NCI-H345 (cell line): ENCODE results near the gene UBL4B.
"Not testable (repeated sequence)": the region's sequence is repeated elsewhere in the genome, so short reads cannot be mapped to it uniquely, and the experiment has no call there.

Source experiments
- DNase-seq: peaks from one replicate; lab custom pipeline; 2025; lab: John Stamatoyannopoulos, UW

The UBL4B gene, protein sequence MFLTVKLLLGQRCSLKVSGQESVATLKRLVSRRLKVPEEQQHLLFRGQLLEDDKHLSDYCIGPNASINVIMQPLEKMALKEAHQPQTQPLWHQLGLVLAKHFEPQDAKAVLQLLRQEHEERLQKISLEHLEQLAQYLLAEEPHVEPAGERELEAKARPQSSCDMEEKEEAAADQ

DNA sequence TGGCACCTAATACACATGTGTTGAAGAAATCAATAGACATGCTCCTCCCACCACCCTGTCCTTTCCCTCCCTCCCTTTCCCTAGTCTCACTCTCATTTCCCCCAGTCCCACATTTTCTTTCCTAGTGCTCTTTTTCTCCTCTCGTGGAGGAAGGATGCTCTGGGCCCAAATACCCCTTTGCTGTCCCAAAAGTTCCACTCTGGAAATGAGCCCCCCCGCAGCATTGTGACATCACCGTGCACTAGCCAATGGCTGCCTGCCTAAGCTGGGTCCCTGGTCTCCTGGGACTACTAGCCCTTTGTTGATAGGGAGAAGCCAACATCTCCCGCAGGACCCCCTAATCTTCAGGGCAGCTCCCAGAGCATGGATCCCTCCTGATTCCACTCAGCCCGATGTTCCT is at the start of gene UBL4B:
Gene UBL4B, plus strand, starts transcription at position 301 of the 400 bp plus-strand sequence. Its CDS starts 92 bp downstream, at position 393.
- DNase-seq, result no peak

DNA sequence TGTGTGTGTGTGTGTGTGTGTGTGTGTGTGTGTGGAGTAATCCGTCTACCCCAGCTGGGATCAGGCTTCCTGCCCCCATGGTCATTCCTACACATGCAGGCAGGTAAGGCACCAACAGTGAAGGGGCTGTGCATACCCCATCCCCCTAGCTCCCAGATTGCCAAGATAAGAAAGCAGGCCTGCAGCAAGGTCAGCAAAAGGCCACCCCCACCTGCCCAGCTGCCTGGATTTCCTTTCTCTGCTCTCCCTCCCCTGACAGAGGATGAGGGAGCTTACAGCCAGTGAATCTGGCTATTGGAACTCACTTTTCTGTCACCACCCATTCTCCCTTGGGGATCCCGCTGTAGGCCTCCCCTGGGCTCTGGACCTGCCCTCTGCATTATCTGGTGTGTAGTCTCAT is 49.6 kb upstream of the UBL4B start:
- no peak for DNase-seq

DNA sequence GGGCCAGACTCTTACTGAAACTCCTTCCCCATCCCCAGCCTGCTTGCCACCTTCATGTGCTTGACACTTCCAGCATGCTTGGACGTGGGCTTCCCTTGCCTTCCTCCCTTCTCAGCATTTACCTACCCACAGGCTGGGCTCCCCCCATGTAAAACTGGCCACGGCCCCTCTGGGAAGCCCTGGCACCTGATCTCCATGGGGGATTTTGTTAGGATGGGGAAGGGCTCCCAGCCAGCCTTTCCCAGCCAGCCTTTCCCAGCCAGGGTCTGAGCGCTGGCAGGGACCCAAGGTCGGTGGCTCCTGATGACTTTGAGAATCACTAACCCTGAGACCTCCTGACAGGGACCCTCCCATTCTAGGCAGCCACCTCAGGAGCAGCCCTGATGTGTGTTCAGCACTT is 48.5 kb upstream of the UBL4B start:
- DNase-seq, result no peak

DNA sequence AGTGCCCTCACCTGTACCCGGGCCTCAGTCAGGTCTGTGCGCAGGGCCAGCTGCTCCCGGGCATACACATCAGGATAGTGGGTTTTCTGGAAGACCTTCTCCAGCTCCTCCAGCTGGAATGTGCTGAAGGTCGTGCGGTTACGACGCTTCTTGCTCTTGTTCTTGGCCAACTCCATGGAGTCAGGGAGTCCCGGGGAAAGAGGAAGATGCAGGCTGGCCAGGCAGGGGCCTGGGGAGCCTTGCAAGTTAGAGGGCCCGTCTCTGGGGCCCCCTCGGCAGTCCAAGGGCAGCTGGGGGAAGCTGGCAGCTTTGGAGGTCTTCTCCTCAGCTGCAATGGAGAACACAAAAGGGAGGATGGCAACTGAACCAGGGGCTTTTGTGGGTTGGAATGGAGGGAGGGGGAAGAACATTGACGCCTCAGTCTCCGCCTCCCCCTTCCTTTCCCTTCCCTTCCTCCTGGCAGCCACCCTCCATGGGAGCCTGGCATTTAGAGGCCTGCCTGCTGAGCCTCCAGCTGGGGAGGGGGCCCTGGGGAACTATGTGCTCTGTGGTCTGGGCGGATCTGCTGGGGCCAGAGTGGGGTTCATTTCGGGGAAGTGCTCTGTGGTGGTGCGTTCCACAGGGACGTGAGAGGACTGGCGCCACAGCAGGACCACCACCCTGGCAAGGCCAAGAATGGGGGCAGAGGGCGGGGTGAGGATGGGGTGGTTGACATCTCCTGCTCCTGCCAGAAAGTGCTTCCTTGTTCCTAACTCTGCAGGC is 47.5 kb upstream of the UBL4B start:
- DNase-seq, result no peak

DNA sequence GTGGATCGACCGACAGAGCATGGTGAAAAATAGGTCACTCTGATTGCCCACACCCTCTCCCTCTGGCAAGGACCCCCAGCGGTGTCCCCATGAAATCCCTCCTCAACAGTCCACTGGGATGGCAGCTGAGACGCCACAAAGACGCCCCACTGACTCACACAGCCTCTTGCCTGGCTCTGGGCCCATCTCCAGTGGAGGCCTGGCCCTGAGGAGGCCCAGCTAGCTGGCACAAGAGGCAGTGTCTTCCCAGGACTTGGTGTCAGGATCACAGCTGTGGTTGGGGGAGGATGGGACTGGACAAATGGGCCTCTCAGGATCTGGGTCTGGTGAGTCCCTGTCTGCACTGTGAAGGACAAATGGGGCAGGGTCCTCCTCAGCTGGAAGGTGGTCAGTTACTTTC is 46.4 kb upstream of the UBL4B start:
- no peak for DNase-seq

DNA sequence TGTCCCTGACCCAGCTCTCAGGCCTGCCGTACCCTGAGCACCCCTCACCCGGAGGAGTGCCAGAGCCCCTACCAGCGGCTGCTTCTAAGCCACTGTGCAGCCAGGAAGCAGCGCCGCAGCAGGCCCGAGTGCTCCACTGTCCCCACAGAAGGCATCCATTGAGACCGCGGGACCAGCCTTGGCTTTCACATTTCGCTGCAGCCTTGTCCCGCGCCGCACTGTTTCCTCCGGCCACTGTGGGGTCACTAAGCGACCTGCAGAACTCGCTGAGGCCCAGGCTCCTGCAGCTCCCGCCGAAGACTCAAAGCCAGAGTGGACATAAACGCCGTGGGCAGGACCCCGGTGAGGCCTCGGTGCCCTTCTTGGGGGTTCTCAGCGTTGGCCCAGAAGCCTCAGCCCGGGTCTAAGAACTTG is 44.8 kb upstream of the UBL4B start:
- DNase-seq, result no peak

DNA sequence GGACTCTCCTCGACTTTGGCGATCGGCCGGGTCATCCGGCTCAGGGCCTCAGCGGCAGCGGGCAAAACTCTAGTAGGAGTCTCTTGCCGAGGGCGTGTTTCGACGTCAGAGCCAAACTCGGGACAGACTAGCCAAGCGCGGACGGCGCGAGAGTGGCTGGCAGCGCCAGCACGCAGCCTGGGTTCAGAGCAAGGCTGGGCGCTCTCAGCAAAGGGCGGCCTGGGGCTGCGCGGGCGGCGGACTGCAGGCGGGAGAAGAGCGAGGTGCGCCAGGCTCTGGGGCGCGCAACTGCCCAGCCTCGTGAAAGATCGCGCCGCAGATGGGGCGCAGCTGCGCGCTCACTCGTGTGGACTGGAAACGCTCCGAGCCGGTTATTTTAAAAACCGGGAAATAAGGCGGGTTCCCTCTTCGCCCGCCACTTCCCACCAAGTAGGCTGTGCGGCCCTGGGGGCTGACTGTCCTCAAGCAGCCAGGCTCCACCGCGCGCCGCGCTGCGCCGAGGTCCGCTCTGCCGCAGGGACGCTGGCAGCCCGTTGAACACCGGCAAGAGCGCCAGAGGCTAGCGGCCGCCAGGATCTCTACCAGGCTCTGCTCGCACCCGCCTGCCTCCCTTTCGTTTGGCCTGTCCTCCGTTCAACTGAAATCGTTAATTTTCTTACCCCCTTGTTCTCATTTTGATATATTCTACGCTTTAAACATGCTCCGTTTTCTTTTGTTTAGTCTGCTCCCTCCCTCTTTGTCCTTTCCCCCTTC is 44.2 kb upstream of the UBL4B start:
- no peak for DNase-seq

DNA sequence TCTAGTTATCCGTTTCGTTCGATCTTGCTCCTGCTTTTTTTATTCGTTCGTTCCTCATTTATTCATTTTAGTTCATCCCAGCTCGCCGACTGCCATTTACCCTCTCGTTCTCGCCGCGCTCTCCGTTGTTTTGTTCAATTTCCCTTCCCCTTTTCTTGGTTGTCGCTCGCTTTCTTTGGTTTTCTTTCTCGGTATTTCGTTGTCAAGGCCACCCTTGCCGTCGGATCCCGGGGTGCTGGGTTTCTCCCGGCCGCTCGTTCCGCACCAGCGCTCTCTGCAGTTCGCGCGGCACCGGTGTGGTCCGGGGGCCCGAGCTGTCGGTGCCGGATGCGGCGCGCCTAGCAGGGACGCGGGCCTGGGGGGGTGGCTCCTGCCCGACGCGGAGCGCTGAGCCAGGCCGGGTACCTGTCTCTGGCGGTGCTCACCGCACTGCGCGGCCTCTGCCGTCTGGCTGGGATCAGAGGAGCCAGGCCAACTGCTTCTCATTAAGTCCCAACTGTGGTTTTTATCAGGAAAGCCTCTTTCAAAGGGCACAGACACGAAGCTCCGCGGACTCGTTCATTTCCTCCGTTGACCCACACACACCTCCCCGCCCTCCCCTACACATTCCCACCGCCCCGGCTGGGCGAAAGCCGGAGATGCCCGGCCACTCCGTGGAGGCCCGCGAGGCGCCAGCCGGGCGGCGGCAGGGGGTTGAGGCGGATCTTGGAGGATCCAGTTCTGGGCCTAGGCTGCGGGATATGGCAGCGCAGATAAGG is 43.4 kb upstream of the UBL4B start:
- no peak for DNase-seq

DNA sequence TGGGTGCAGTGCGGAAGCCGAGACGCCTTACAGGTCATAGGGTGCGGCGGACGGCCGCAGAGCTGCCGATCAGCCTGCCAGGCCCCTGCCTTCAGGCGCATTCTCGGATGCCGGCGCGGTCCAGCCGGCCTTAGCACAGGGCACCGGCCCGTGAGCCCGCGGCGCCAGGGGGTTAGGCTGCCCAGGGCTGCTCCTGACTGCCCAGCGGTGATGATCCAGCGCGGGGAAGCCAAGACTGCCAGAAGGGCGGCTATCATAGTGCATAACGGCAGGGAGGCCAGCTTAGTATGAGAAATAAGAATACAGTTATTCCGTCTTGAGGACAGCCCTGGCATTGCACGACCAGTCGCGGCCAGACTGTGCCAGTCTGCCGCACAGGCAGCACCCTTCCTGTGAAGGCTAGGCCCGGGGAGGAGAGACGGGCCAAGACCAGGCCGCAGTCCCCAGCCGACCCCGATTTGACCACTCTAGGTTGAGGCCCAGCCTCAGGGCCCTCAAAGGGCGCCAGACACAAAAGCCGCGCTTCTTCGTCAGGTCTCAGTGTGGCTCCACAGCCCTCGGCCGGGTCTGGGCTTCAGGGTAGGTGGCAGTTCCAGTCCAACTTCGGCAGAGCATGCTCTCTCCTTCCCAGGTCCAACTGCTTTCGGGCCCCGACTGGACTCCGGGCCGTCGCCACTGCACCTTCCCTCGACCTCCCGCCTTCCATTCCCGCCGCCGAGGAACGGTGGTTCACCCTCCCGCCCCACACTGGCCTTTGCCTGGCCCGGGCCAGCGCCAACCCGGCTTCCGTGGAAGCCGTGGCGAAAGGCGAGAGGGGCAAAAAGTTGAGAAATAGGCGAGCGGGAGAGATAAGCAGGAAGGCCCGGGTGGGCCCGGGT is 42.6 kb upstream of the UBL4B start:
- DNase-seq, result no peak

DNA sequence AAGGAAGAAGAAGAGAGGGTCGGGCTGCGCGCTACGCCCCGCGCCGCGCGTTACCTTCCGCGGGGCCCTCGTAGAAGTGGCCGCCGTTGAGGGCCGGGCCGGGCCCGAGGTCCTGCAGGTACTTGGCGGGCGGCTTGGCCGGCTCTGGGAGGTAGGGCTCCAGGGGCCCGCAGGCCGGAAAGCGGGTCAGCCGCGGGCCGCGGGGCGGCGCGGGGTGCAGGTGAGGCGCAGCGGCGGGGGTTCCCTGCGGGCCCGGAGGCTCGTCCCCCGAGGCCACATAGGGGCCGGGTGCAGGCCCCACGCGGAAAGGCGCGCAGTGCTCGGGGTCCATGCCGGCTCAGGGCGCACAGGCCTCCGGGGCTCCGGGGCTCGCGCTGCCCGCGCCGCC is 42.0 kb upstream of the UBL4B start:
- DNase-seq, result no peak

DNA sequence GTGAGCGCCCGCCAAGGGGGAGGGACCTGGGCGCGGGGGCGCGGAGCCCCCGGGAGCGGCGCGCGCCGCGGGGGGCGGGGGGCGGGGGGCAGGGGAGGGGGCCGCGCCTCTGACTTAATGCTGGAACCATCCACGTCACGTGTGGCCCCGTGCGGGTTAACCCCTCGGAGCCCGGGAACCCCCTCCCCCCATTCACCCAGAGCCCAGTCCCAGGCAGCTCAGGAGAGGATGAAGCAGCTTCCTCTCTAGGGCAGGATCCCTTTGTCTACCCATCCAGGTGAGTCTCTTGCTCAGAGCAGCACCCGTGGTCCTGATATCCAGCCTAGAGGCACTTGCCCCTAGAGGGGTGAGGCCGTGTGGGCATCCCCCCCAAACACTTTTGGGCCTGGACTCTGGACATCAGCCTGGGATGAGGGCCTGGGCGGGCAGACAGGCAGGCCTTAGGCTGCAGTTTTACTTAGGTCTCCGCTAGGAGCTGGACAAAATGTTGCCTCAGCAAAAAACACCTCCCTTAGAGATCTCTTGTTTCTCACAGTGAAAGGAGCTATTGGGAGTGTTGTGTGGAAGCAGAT is 41.5 kb upstream of the UBL4B start, which contains the start of gene ALX3:
Gene ALX3, minus strand, starts transcription at position 2 of the 572 bp plus-strand sequence. CDS start 60 bp downstream, outside the sequence.
- DNase-seq, result no peak

DNA sequence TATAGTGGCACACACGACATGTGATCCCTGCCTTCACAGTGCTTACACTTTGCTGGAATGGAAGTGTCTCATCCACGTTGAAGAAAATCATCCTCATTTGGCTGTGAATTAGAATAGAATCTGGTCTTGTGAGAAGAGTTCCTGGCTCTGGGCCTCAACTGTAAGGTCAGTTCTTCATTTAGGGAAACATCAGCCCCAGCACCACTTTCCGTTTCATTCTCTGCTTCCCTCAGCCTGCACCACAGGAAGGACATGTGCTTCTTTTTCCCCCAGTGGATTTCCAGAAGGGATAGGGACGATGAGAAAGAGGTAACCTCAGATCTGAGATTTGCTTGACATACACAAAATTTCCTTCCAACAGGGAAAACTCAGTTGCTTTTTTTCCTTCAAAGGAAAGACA is 38.1 kb upstream of the UBL4B start:
- no peak for DNase-seq

DNA sequence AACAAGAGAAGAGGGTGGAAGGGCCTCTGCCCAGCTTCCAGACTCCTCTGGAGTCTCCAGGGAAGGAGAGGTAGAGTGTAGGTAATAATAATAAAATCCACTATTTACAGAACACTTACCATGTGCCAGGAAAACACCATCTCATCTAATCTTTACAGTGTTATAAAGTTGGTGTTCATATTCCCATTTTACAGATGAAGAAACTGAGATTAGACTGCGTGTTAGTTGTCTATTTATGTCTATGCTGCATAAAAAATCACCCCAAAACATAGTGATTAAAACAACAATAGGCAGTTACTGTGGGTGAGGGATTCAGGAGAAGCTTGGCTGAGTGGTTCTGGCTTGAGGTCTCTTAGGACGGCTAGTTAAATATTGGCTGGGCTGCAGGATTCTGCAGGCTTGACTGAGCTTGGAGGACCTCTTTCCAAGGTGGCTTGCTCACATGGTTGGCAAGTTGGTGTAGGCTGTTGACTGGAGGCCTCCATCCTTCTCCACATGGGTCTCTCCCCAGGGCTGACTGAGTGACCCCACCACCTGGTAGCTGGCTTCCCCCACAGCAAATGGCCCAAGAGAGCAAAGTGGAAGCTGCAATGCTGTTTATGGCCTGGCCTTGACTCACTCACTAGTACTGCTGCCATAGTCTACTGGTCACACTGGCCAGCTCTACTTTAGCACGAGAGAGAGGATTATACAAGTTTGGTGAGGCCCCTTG is 35.3 kb upstream of the UBL4B start:
- no peak for DNase-seq

DNA sequence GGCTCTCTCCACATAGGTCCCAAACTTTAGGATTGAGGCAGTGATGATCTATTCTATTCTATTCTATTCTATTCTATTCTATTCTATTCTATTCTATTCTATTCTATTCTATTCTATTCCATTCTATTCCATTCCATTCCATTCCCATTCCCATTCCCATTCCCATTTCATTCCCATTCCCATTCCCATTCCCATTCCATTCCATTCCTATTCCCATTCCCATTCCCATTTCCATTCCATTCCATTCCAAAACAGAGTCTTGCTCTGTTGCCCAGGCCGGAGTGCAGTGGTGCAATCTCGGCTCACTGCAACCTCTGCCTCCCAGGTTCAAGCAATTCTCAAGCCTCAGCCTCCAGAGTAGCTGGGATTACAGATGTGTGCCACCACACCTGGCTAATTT is 32.2 kb upstream of the UBL4B start:
- not testable (repeated sequence) for DNase-seq

DNA sequence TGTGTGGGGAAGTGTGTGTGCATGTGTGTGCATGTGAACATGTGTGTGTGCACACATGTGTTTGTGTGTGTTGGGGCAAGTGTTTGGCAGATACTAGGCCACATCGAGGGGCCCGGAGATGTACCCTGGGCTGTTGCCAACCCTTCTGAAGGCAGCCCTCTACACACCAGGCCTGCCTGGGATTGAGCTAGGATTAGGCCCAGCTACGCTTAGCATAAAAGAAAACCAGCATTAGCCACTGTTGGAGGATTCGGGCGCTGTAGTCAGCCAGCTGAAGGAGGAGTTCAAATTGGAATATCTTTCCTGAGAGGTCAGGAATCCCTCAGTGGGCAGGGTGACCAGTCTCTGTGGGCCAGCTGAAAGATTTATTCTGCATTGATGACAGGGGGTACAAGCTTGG is 31.2 kb upstream of the UBL4B start:
- no peak for DNase-seq

DNA sequence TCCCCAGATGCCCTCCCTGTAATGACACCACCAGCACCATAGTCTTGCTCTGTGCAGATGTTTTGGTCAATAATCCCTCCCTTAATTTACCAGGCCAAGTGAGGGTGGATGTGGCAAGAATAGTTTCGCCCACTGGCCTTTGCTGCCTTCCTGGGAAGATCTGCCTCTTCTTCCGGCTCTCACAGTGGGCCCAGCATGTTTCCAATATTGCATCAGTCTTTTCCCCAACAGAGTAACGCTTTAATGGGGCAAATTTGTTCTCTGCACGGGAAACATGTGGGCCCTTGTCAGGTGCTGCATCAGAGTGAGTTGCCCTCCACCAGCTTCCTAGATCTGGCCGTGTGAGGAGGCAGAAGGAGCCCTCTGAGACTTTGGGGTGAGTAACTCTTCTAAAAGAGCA is 29.8 kb upstream of the UBL4B start:
- no peak for DNase-seq

DNA sequence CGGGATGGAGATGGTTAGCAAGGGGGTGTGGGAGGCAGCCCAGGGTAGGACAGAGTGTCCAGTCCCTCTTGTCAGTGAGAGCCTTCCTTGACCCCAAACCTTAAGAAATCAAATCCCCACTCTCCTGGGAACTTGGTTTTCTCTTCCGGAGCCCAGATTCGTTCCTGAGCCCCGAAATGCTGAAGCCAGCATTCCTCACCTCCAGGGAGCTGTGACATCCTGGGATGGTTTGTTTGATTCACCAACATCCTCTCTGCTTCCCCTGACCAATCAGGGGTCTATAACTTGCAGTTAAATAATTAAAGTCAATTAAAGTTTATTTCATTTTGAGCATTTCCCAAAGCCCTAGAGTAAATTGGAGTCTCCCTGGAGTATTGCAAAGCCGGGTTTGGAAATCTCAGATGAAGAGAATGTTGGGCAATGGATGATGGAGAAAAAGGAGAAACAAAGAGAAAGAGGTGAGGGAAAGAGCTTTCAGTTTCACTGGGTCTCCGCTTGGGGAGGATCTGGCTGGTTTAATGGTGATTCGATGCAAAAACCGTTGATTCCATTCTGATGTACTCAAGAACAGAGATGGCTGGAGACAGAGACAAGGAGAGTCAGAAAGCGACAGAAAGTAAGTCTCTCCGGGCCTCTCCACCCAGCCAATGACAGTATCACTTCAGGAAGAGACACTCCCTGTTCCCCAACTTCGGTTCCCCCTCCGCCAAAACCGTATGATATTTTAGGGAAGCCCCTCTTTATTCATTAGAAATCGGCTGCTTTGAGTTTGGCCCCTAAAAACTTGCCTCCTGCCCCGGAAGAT is 29.0 kb upstream of the UBL4B start:
- no peak for DNase-seq

DNA sequence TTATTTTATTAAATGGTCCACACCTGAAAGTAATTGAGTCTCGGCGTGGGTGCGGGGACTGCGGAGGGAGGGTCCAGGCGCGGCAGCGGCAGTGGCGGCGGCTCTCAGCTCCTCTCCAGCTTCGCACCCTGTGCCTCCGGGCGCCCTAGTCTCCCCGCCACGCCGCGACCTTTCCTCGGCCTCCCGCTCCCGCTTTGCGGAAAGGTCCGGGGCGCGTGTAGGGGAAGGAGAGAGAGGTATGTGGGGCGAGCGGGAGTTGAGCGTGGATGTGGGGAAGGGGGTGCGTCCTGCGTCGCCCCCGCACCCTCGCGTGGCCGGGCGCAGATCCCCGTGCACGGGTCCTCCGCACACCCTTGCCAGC is 28.4 kb upstream of the UBL4B start:
- no peak for DNase-seq

DNA sequence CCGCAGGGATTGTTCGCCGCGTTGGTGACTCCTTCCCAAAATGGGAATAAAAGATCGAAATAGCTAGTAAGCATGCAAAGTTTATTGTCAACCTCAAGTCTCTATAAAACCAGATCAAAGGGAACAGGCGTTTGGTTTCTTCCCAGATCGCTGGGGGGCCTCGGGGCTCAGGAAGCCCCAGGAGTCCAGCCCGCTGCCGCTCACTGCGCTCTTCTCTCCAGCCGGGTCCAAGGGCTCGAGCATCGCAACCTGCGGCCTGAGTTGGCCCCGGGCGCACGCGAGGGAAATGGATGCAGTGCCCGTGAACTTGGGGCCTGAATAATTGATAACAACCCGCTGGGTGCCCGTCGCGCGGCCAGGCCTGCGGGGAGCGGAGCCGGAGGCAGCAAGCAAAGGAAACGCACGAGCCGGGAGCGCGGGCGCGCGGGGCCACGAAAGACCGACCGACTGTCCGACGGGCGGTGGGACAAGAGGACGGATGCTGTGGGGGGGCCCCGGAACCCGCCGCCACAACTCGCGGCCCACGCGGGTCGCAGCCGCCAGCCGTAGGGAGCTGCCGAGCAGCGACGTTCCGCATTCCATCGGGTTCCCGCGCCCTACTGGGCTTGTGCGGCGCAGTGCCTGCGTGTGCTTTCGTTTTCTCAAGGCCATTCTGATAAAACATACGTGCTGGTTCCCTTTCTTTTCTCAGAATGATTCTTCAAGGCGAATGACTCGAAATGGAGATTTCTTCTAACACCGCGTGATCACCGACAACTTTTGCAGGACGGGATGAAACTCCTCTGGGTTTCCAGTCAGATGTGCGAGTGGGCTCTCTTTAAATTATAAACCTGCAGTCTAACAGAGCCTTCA is 27.8 kb upstream of the UBL4B start:
- DNase-seq, result no peak
